Endothelial cell of hepatic sinusoid (primary cell): ENCODE measurements around the gene PAPPA.

ENCODE experiments used
- in situ Hi-C: cut with HindIII; loops from 2 replicates; pipeline ENCODE4 v1.10.0; 2017; ENCODE audit warnings: low sequenced_read_pairs

The PAPPA gene, protein sequence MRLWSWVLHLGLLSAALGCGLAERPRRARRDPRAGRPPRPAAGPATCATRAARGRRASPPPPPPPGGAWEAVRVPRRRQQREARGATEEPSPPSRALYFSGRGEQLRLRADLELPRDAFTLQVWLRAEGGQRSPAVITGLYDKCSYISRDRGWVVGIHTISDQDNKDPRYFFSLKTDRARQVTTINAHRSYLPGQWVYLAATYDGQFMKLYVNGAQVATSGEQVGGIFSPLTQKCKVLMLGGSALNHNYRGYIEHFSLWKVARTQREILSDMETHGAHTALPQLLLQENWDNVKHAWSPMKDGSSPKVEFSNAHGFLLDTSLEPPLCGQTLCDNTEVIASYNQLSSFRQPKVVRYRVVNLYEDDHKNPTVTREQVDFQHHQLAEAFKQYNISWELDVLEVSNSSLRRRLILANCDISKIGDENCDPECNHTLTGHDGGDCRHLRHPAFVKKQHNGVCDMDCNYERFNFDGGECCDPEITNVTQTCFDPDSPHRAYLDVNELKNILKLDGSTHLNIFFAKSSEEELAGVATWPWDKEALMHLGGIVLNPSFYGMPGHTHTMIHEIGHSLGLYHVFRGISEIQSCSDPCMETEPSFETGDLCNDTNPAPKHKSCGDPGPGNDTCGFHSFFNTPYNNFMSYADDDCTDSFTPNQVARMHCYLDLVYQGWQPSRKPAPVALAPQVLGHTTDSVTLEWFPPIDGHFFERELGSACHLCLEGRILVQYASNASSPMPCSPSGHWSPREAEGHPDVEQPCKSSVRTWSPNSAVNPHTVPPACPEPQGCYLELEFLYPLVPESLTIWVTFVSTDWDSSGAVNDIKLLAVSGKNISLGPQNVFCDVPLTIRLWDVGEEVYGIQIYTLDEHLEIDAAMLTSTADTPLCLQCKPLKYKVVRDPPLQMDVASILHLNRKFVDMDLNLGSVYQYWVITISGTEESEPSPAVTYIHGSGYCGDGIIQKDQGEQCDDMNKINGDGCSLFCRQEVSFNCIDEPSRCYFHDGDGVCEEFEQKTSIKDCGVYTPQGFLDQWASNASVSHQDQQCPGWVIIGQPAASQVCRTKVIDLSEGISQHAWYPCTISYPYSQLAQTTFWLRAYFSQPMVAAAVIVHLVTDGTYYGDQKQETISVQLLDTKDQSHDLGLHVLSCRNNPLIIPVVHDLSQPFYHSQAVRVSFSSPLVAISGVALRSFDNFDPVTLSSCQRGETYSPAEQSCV (N-terminal part only)

DNA sequence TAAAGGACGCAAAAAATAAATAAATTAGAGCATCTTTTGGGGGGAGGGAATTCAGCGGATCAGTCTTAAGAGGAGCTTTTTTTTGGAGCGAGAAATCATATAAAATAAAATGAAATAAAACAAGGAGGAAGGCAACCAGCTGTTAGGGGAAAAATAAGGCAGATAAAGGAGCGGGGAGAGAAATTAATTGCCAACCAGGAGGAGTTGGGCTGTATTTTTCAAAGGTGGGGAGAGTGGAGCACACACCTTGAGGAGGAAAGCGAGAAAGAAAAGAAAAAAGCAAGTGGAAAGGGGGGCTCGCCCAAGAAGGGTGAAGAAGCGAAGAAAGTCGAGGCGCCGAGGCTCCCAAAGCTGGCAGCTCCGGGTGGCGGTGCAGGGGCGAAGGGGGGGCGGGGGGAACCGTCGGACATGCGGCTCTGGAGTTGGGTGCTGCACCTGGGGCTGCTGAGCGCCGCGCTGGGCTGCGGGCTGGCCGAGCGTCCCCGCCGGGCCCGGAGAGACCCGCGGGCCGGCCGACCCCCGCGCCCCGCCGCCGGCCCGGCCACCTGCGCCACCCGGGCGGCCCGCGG lies at the start of gene PAPPA:
TSS of gene PAPPA (plus strand) at position 27 of the 569 bp plus-strand sequence. CDS start at position 409, 382 bp downstream.
- in situ Hi-C loops, result no loop called here

GRCh38 chr9:116103976-116104820 lies 49.4 kb upstream of the PAPPA start:
- in situ Hi-C loops, result no loop called here

- in situ Hi-C loops, result no loop called here
Measured at GRCh38 chr9:116112236-116112635, 41.4 kb upstream of the PAPPA start.

- in situ Hi-C loops, result no loop called here
Measured at GRCh38 chr9:116115761-116116353, 37.7 kb upstream of the PAPPA start.

DNA sequence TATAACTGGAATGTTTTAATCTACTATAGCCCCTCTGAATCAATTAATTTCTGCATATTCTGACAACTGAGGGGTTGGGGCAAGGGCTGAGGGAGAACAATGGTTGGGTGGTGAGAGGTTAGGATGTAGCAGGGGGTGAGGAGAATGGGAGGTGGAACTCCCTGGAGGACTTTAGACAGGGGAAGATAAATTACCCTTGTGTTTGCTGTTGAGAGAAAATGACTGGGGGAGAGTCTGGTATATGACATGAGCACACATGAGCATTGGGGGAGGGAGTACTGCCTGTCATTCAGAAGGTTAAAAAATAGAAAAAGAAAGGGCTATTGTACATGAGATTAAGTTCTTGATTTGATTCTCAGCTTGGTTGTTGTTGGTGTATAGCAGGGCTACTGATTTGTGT lies 37.2 kb upstream of the PAPPA start:
- in situ Hi-C loops, result no loop called here

DNA sequence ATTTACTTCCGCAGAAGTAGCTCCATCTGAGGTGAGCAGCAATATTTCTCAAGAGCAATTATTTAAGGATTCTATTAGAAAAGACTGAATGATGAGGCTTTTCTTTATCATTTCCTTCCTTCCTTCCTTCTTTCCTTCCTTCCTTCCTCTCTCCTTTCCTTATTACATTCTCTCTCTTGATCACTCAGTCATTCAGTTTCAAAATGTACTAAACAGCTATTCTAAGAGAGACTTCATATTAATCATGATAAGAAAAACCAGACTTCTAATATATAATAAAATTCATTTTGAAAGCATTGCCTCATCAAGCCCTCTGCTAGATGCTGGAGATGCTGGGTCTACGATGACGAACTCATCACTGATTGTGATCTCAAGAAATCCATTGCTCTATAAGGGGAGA lies 30.4 kb upstream of the PAPPA start:
- in situ Hi-C loops, result no loop called here

- in situ Hi-C loops, result no loop called here
Measured at GRCh38 chr9:116124472-116125040, 29.0 kb upstream of the PAPPA start.

DNA sequence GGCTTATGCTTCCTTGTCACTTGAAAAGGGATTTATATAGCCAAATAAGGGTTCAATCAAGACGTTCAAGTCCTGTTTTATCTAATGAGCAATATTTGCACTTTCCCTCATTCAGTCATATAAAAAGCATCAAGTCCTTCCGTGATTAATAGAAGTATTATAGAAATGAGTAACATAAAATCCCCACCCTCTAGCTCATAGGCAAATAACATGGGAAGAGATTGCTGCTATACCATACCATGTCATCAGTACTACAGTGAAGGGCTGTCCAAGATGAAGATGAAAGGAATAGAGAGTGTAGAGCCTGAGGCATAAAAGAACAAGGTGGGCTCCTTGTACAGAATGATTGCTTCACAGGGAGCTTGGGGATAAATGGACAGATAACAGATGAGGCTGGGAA lies 20.4 kb upstream of the PAPPA start:
- in situ Hi-C loops, result no loop called here

GRCh38 chr9:116134975-116135374 lies 18.6 kb upstream of the PAPPA start:
- in situ Hi-C loops, result no loop called here

DNA sequence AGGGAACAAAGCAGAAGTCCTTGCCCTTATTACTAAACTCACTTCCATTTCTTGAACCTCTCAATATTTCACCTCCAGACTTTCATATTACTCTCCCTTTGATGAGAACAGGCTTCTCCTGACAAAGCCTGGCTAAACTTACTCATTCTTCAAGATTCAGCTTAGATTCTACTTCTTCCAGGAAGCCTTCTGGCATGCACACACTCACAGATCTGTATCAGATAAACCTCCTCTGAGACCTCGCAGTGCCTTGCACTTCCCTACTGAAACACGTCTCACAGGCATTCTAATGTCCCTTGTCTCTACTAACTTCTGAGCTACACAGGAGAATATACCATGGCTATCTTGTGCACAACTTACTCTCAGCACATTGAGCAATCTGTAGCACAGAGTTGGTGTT lies 16.6 kb upstream of the PAPPA start:
- in situ Hi-C loops, result no loop called here

DNA sequence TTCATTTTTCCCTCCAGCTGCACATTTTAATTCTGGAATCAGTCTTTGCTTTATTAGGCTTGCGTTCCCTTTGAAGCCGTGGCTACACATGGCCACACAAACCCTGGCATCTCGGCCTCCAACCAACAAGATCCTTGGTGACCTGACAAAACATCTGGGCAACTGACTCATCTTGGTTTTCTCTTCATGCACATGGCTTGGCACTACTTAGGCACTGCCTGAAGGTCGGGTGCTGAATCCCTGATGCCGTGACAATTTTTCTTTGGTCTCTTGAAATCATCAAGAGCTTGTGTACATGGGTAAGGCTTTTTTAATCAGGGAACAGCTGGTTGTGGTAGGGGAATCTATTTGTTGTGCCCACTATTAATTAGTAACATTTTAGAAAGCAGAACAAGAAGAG lies 16.0 kb upstream of the PAPPA start:
- in situ Hi-C loops, result no loop called here

GRCh38 chr9:116141864-116142561 lies 11.6 kb upstream of the PAPPA start:
- in situ Hi-C loops, result no loop called here

DNA sequence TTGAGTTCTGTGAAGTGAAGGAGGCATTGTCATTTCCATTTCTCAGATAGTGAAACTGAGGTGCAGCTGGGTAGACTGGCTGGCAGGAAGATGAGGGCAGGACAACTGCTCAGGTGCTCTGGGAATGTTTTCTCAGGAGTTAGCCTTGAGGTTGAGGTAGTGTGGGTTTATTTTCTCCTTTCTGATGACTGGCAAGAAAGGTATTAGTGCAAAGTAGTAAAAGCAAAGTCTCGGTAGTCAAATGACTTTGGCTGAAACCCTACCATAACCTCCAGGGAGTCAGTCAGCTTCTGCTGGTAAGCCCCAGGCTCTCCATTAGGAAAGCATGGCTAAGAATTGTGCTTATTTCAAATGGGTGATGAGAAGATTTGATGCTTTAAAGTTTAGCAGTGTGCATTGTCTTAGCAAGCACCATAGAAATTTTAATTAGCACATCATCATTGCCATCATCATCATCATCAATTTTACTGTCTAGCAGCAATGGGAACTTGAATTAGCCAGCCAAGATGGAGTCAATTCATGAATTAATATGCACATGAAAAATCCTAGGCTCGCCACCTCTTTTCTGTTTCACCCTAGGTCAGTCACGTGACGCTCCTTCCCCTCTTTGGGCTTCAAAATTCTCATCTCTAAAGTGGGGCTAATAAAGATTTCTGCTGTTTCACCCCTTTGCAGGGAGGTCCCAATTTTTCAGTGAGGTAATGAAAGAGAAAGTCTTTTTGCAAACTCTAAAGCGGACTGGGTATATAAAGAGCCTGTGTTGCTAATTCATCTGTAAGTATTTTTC lies 10.7 kb upstream of the PAPPA start:
- in situ Hi-C loops, result no loop called here

- in situ Hi-C loops, result no loop called here
Measured at GRCh38 chr9:116144038-116144437, 9.6 kb upstream of the PAPPA start.

DNA sequence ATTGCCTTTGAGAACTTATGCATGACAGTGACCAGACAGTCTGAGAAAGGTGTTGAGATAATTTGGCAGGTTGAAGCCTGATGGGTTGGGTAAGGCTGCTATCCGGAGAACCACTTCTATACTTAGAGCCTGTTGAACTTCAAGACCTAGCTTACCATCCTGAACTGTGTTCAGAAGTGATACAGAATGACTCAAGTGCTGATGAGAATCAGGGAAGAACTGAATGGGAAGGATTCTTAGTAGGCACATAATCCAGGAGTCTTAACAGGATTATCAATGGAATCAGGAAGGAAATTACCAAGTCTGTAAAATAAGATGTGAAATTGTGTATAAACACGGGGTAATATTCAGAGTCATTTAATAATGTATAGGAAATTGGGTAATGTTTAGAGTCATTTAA lies 9.0 kb upstream of the PAPPA start:
- in situ Hi-C loops, result no loop called here

- in situ Hi-C loops, result loop anchor here (5.0 kb wide), 1 partner anchor 553 kb away; no protein-coding TSS in a partner anchor
Measured at GRCh38 chr9:116145036-116145435, 8.6 kb upstream of the PAPPA start.

DNA sequence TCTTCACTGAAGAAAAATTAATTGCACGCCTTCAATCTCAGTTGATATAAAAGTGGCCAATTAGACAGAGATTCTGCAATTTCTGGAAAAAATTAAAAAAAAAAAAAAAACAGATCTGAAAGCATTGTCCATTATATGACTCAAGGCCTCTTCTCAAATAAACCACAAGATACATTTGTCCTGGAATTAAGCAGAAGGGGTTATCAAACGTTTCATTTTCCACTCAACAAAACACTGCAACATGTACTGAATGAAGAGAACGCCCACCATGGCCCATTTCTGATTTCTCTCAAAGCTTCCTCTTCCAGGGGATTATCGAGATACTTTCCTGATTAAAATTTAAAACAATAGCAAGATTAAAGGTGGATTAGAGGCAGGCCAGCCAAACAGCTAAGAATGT lies 5.8 kb upstream of the PAPPA start:
- in situ Hi-C loops, result loop anchor here (5.0 kb wide), 1 partner anchor 556 kb away; no protein-coding TSS in a partner anchor

DNA sequence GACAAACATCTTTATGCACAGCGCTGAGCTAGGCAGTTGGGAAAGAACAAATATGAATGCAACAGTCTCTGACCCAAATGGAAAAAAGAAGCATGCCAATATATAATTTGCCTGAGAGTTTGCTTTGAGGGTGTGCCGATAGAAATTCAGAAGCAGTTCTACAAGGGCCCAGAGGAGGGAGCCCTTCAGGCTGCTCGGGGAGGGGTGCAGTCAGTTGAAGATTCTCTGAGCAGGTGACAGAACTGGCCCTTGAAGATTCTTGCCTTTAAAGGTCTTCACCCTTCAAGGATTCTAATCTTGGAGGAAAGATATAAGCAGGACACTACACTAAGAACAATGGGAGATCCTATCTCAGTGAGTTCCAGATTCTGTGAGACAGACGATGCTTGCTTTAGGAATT lies 3.7 kb upstream of the PAPPA start:
- in situ Hi-C loops, result loop anchor here (5.0 kb wide), 1 partner anchor 558 kb away; no protein-coding TSS in a partner anchor
